Type B pancreatic cell (in vitro differentiated cells): ENCODE measurements around the gene STXBP6. TPM values are rescaled to one million over a fixed set of nuclear protein-coding genes. Genes with fewer than 3 reads are reported as not detected.

Experiments
- DNase-seq: peaks from one replicate; pipeline ENCODE4 v3.0.0; 2021; ENCODE audit warnings: mixed read lengths; ENCODE audit not compliant: unreplicated experiment; ENCODE audit errors: extremely low spot score
- H3K27ac Mint-ChIP-seq: 2 replicates; pipeline ENCODE4 v1.8.0; 2021; ENCODE audit warnings: mild to moderate bottlenecking, mixed read lengths
- H3K27me3 Mint-ChIP-seq: 2 replicates; pipeline ENCODE4 v1.8.0; 2021; ENCODE audit warnings: mixed read lengths
- H3K36me3 Mint-ChIP-seq: 2 replicates; pipeline ENCODE4 v1.8.0; 2021; ENCODE audit warnings: mixed read lengths
- H3K4me1 Mint-ChIP-seq: one replicate; pipeline ENCODE4 v1.8.0; 2021; ENCODE audit warnings: mixed read lengths; ENCODE audit not compliant: unreplicated experiment
- H3K4me3 Mint-ChIP-seq: 2 replicates; pipeline ENCODE4 v1.8.0; 2021; ENCODE audit warnings: mild to moderate bottlenecking, mixed read lengths
- H3K9me3 Mint-ChIP-seq: 2 replicates; pipeline ENCODE4 v1.8.0; 2021; ENCODE audit warnings: mixed read lengths
- CTCF ChIP-seq: fragments of 200-600 bp; sonication (generic); conservative IDR thresholded peaks from 2 replicates; pipeline ENCODE4 v1.5.0; 2021; ENCODE audit warnings: antibody characterized with exemption, mild to moderate bottlenecking
- total RNA-seq: library from RNA; stranded (reverse); gene quantifications from 2 replicates; pipeline ENCODE4 v1.2.1, GENCODE V29; 2021; ENCODE audit warnings: low replicate concordance

Gene STXBP6
- total RNA-seq, 1 donor from 2014 or later = 17.0 TPM

DNA sequence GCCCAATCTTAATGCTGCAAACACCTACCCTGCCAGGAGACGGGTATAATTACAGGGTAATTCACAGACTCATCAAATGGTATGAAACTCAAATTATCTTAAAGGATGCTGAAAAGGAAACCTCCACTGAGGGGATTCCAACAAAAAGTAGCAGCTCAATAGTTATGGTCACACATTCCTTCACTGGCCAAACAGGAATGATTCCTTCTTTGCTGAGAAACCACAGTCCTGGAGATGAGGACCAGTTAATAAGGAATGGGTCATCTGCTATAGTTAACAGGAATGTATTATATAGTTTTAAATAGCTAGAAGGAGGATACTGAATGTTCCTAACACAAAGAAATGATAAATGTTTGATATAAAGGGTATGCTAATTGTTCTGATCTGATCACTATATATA is 136.9 kb downstream of the STXBP6 start:
- Mint-ChIP-seq H3K27me3 (no peaks in the 10 kb centered on the region), H3K36me3 (peaks cover 4% of the 10 kb centered on the region), H3K4me3 (no peak overlapping the region), H3K9me3 (no peaks in the 10 kb centered on the region), H3K4me1 (no peaks in the 10 kb centered on the region), H3K27ac (no peak overlapping the region)
- TF ChIP-seq CTCF = no peak
- DNase-seq = no peak

DNA sequence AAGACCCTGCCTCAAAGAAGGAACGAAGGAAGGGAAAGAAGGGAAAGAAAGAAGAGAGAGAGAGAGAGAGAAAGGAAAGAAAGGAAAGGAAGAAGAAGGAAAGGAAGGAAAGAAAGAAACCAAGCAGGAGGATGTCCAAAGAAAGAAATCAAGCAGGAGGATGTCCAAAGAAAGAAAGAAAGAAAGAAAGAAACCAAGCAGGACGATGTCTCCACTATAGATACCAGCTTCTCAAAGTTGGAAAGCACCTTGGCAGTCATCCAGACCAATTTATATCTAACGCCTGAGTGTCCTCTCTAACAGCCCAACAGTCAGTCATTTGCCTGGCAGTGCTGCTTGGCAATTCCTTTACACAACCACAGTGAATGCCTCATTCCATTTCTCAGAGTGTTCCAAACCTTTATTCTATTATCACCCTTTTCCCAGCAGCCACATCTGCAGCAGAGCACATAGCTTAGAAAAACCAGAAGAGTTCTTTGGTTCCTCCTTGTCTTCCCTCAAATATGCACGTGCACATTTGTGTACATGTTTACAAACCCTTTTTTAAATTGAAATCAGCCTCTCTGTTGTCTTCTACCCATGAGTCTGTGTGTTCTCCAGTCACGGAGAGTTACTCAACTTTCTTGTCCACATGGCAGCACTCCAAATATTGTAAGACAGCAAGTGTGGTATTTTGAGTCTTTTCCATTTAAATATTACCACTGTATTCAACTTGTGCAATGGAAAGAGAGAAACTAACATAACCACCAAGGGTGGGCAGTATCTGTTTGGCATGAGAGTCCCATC is 138.4 kb downstream of the STXBP6 start:
- TF ChIP-seq CTCF = no peak
- no peak overlapping the region for H3K4me3 Mint-ChIP-seq
- no peaks in the 10 kb centered on the region for H3K4me1 Mint-ChIP-seq
- no peaks in the 10 kb centered on the region for H3K27me3 Mint-ChIP-seq
- H3K9me3 Mint-ChIP-seq = no peaks in the 10 kb centered on the region
- DNase-seq = no peak
- H3K36me3 Mint-ChIP-seq = peaks cover 4% of the 10 kb centered on the region
- H3K27ac Mint-ChIP-seq = no peak overlapping the region

DNA sequence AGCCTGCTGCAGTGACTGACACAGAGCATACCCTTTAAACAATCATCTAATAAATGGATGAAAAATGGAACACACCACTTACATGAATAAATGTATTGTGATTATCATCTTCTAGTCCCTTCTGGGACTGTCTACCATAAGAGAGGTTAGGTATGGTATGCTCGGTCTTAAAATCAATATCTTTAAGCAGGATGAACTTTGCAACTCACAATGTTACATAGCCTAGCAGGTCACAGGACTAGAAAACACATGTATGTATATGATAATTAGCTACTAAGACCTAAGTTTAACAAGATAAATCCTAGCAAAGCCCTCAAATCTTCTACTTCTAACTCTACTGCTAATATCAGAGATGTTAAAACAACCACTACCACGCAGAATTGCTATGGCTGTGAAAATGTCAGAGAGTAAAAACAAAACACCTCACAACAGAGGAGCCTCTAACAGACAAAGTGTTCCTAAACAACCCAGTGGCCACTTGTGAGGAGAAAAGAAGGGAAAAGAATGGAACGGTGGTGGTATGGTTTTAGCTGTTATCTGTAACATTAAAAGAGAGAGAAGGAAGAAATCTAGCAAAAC is 139.4 kb downstream of the STXBP6 start:
- Mint-ChIP-seq H3K9me3 (no peaks in the 10 kb centered on the region), H3K27me3 (no peaks in the 10 kb centered on the region), H3K4me1 (no peaks in the 10 kb centered on the region), H3K27ac (no peak overlapping the region), H3K36me3 (peaks cover 4% of the 10 kb centered on the region), H3K4me3 (no peak overlapping the region)
- no peak for TF ChIP-seq CTCF
- no peak for DNase-seq

DNA sequence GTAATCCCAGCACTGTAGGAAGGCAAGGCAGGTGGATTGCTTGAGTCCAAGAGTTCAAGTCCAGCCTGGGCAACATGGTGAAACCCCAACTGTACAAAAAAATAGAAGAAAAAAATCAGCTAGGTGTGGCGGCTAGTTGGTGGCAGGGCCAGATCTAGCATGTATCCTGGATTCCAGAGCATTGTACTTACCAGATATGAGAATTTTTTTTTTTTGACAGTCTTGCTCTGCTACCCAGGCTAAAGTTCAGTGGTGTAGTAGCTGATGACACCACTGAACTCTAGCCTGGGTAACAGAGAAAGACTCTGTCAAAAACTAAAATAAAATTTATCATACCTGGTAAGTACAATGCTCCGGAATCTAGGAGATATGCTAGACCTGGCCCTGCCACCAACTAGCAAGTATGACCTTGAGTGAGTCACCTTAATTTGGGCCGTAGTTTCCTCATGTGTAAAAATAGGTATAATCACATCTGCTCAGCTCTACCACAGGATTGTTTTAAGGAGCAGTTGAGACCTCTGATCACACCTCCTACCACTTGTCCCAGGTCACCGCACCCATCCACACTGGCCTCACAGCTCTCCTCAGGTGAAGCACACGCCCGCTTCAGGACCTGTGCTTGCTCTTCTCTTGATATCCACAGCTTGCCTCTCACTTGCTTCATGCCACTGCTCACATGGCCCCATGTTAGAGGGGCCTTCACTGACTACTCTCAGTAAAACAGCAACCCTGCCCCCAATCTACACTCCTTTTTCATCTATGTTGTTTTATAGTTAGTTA is 140.2 kb downstream of the STXBP6 start:
- Mint-ChIP-seq H3K4me3 (no peak overlapping the region), H3K27ac (no peak overlapping the region), H3K27me3 (no peaks in the 10 kb centered on the region), H3K4me1 (no peaks in the 10 kb centered on the region), H3K9me3 (no peaks in the 10 kb centered on the region), H3K36me3 (peaks cover 4% of the 10 kb centered on the region)
- no peak for TF ChIP-seq CTCF
- no peak for DNase-seq

DNA sequence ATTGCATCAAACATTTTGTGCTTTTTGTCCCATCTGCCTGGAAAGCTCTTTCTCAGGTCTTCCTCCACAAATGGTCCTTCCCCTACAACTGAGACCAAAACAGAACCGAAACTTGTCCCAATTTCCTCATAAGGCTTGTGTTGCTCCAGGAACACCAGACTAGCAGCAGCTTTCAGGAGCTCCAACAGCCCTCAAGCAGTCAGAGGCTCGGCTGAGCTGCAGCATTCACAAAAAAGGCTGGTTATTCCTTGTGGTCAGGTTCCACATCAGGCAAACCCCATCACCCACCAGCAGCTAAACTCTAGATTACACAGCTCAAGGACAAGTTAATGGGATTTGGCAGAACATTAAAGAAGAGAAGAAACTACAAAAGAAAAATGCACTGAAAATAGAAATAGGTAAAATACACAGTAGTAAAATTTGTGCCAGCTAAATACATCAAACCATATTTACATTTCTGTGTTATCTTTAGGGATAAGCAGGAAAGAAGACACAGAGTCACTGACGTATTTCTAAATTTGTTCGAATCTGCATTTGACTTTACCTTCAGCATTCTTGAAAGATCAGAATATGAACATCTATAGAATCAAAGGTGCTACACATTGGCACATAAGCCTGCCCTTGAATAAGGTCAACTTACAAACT is 141.2 kb downstream of the STXBP6 start:
- TF ChIP-seq CTCF = no peak
- no peak overlapping the region for H3K4me3 Mint-ChIP-seq
- H3K27ac Mint-ChIP-seq = no peak overlapping the region
- H3K36me3 Mint-ChIP-seq = peaks cover 4% of the 10 kb centered on the region
- no peak for DNase-seq
- H3K4me1 Mint-ChIP-seq = no peaks in the 10 kb centered on the region
- H3K27me3 Mint-ChIP-seq = no peaks in the 10 kb centered on the region
- no peaks in the 10 kb centered on the region for H3K9me3 Mint-ChIP-seq
